ENCODE measurements around the gene MRGPRX4. TPM values are rescaled to one million over a fixed set of nuclear protein-coding genes. Genes with fewer than 3 reads are reported as not detected.

Gene MRGPRX4
- total RNA-seq, 4 donors from 2014 or later, result not detected

DNA sequence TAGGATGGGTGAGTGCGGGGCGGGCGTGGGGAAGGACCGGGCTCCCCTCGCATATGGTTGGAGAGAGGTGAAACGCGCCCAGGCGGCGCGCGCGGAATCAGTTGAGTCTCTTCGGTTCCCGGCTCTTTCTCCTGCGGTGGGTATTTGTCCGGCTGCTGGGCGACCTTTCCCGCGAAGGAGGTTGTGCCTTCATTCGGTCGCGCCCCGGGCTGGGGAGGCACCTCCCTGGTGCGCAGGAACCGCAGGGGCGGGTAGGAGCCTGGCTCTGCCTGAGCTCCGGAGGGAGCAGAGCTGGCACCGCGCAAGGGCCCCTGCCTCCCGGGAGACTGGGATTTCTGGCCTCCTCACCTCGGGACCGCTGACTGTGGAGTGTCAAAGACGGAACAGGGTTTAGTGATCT, 36.4 kb downstream of the MRGPRX4 start:
- Histone ChIP-seq H3K27me3 (no peaks in the 10 kb centered on the region), H3K36me3 (no peaks in the 10 kb centered on the region), H3K4me1 (no peaks in the 10 kb centered on the region), H3K4me3 (no peak overlapping the region), H3K9me3 (no peaks in the 10 kb centered on the region), H3K27ac (no peak overlapping the region)
- no peak for DNase-seq
- TF ChIP-seq CTCF (IDR thresholded peaks at IDR 0.05) (no peak), POLR2A (IDR thresholded peaks at IDR 0.05) (no peak)
- intact Hi-C loops (cut with DNase I; ENCODE audit: low total_unique reads), result no loop called here

DNA sequence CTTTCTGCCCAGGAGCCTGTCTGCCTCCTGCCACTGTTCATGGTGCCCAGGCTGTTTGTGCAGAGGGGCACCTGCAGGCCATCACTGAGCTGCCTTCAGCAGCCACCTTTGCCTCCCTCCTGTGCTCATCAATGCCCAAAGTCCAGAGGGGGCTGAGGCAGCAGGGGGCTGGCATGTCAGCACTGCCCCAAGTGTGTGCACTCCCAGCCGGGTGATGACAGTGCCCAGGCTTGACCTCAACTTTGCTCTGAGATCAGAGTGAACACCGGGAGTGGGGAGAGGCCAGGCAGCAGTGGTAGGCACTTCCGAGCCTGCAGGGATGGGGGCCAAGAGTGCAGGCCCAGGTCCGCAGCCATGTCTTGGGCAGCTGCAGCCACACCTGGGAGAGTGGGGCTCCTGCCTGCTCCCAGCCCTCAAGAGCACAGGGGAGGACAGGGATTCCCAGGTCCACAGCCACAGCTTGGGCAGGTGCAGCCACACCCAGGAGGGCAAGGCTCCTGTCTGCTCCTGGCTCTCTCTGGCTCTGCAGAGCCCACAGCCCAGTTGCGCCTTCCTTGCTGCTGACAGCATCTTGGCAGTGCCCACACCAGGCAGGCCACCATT, 48.7 kb downstream of the MRGPRX4 start:
- DNase-seq, result no peak
- H3K9me3 ChIP-seq, result no peaks in the 10 kb centered on the region
- no peaks in the 10 kb centered on the region for H3K36me3 ChIP-seq
- intact Hi-C loops (cut with DNase I; ENCODE audit: low total_unique reads), result no loop called here
- no peak overlapping the region for H3K27ac ChIP-seq
- no peaks in the 10 kb centered on the region for H3K27me3 ChIP-seq
- H3K4me3 ChIP-seq, result no peak overlapping the region
- TF ChIP-seq CTCF (IDR thresholded peaks at IDR 0.05), result no peak
- no peak for TF ChIP-seq POLR2A (IDR thresholded peaks at IDR 0.05)
- no peaks in the 10 kb centered on the region for H3K4me1 ChIP-seq

DNA sequence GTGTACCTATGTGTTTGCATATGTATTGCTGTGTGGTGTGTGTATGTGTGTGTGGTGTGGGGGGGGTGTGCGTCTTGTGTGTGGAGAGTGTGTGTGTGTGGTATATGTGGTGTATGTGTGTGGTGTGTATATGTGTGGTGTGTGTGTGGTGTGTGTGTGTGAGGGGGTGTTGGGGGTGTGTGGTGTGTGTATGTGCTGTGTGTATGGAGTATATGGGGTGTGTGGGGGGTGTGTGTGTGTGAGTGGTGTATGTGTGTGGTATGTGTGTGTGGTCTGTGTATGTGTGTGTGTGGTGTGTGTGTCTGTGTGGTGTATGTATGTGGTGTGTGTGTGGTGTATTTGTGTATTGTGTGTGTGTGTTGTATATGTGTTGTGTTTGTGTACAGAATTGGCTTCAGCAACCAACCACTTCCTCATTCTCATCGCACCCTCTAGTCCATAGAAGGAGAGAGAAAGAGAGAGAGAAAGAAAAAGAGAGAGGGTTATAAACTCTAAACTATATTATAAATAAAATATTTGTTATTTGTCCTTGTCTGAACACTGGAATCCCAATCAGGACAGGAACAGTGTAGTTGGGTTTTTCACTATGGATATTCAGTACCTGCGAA, 50.3 kb downstream of the MRGPRX4 start:
- intact Hi-C loops (cut with DNase I; ENCODE audit: low total_unique reads), result no loop called here
- H3K27me3 ChIP-seq, result no peaks in the 10 kb centered on the region
- TF ChIP-seq POLR2A (IDR thresholded peaks at IDR 0.05), result no peak
- TF ChIP-seq CTCF (IDR thresholded peaks at IDR 0.05), result no peak
- H3K27ac ChIP-seq, result no peak overlapping the region
- no peak for DNase-seq
- H3K36me3 ChIP-seq, result no peaks in the 10 kb centered on the region
- H3K4me1 ChIP-seq, result no peaks in the 10 kb centered on the region
- H3K9me3 ChIP-seq, result no peaks in the 10 kb centered on the region
- no peak overlapping the region for H3K4me3 ChIP-seq

Other genes with a start within 250 kb of the MRGPRX4 start
- 10 to 100 TPM; 12.6 to 64.4 (median 43.7) TPM for gene SERGEF, start 159.8 kb upstream of the MRGPRX4 start, total RNA-seq
- 1 to 10 TPM in 3 of 4 donors, under 1 TPM in 1; under 0.01 to 2.3 (median 1.3) TPM for gene TPH1, start 126.6 kb upstream of the MRGPRX4 start, total RNA-seq
- 10 to 100 TPM in 3 of 4 donors, under 1 TPM in 1; 0.77 to 29.9 (median 12.7) TPM for gene SAAL1, start 66.8 kb upstream of the MRGPRX4 start, total RNA-seq
- gene MRGPRX3, start 40.3 kb upstream of the MRGPRX4 start, total RNA-seq, result not detected
- gene SAA4, start 64.0 kb downstream of the MRGPRX4 start, total RNA-seq, result not detected
- gene SAA2, start 75.8 kb downstream of the MRGPRX4 start, total RNA-seq, result 1 to 10 TPM in 1 of 4 donors, not detected in 3; 3.8 TPM
- gene SAA1, start 93.4 kb downstream of the MRGPRX4 start, total RNA-seq, result 1 to 10 TPM in 1 of 4 donors, not detected in 3; 3.3 TPM
- gene HPS5, start 149.3 kb downstream of the MRGPRX4 start, total RNA-seq, result 10 to 100 TPM in 3 of 4 donors, 1 to 10 TPM in 1; 6.4 to 55.0 (median 35.9) TPM
- gene GTF2H1, start 149.7 kb downstream of the MRGPRX4 start, total RNA-seq, result 100 to 1,000 TPM in 1 of 4 donors, 10 to 100 TPM in 3; 25.0 to 103 (median 50.7) TPM
- 100 to 1,000 TPM; 147 to 249 (median 182) TPM for gene LDHA, start 221.7 kb downstream of the MRGPRX4 start, total RNA-seq
- gene LDHC, start 239.5 kb downstream of the MRGPRX4 start, total RNA-seq, result not detected

All from uterus (tissue), 4 donors.